ENCODE data around the gene DLGAP4. TPM values are rescaled to one million over a fixed set of nuclear protein-coding genes. Genes with fewer than 3 reads are reported as not detected.

DLGAP4 gene
- total and polyA plus RNA-seq, 2 of the 13 experiments (the other 11 are each of a cell fraction or from before 2014, with no cell fraction given) = 15.2 to 26.7 TPM

DNA sequence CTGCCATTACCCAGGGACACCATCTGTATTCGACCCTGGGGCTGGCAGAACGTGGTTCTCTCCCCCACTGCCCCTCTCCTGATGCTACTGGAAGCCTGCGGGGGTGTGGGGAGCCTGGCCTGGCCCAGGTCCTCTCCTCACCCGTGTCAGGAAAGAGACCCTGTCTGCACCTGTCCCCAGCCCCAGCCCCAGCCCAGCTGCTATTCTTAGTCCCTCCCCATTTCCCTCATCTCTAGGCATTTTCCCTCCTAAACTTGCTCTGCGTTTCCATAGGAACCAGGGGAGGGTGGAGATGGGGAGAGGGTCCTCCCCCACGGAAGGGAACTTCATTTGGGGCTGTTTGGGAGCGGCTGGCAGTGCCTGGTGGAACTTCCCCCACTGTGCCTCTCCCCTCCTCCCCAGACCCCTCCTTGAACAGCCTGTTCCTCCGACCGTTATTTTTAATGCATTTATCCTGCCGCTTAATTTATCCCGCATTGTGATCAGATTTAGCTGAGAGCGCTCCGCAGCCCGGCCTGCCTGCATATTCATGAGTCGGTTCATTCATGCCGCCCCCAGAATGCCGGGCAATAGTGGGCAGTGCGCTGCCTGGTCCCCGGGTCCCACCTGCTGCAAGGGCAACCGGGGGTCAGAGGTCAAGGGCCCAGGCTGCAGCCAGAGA, 31.8 kb upstream of the DLGAP4 start:
- H3K9ac ChIP-seq (ENCODE audit: insufficient read depth, low read depth, low read length) = no peak overlapping the region
- FAIRE-seq (no peak), ATAC-seq (no peak), DNase-seq (ENCODE audit: low spot score) (no peak)
- peaks cover 30% of the 10 kb centered on the region for H3K4me1 ChIP-seq (ENCODE audit: insufficient read depth, low read length)
- in situ Hi-C loops (cut with HindIII; ENCODE audit: extremely low pct_ligation_motif_present, low pct_unique_long_range_greater_than_20kb) = no loop called here
- no peak overlapping the region for H3K27ac ChIP-seq (ENCODE audit: extremely low read length, insufficient read depth, low read length)
- WGBS (ENCODE audit: low lambda C conversion rate) = 47% methylated on average over 20 of the region's 20 CpGs
- H3K4me3 ChIP-seq (replicated peaks in 1 of 3; ENCODE audit: insufficient read depth in 1 of 3, low read depth in 2 of 3, low read length in 3 of 3) = no peak overlapping the region
- no peak overlapping the region for H3K4me2 ChIP-seq (ENCODE audit: low read depth, low read length)
- intact Hi-C loops (cut with micrococcal nuclease; ENCODE audit: unreplicated experiment) = loop anchor here (10.0 kb wide), 1 partner anchor 120 kb away; no protein-coding TSS in a partner anchor
- BruUV-seq (replicated peaks) = no TSS peak
- H3K36me3 ChIP-seq (replicated peaks in 1 of 2; ENCODE audit: control insufficient read depth in 1 of 2, insufficient read depth in 2 of 2, low read length in 2 of 2) = no peaks in the 10 kb centered on the region
- TF ChIP-seq NR2F6 (IDR thresholded peaks at IDR 0.05) = peak; percentile 37; the same call in 1 of the 2 replicates
- no peak for TF ChIP-seq NR2F6 (CRISPR knock-in tag; IDR thresholded peaks at IDR 0.05)
- TF ChIP-seq IKZF4 (CRISPR knock-in tag; IDR thresholded peaks at IDR 0.05; ENCODE audit: borderline replicate concordance, low read depth, not compliant biosample characterization) = no peak
- no peak overlapping the region for H2AFZ ChIP-seq (ENCODE audit: low read length)
- H3K27me3 ChIP-seq (ENCODE audit: control insufficient read depth in 1 of 2, insufficient read depth in 2 of 2, low read length in 2 of 2) = peaks cover 0 to 24% of the 10 kb centered on the region in 2 experiments; a peak in 3 of 5 replicates
- POLR2A ChIA-PET = no interaction called here
- CTCF ChIA-PET (ENCODE audit: low intra/inter-chr PET ratio, low total read pairs) = no interaction called here
- H4K20me1 ChIP-seq (ENCODE audit: insufficient read depth, low read length) = no peaks in the 10 kb centered on the region
- H3K79me2 ChIP-seq (ENCODE audit: insufficient read depth, low read length) = peaks cover 3% of the 10 kb centered on the region
- H3K9me3 ChIP-seq (ENCODE audit: low read length) = no peaks in the 10 kb centered on the region

DNA sequence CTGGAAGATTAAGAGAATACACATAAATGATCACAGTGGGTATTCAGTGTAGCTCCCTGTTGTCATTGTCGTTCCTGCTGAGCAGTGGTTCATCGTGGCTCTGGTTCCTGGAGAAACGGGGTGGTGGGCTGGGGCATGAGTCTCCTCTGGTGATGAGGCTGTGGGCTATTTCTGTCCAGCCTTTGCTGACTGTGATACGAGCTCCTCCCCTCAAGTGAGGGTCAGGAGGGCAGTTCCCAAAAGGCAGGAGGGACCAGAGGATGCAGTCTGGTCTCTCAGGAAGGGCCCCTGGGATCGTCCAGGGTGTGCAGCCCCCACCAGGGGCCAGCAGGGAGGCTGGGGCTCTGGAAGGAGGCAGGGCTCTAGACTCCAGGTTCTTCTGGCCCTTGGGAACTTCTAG, 31.1 kb upstream of the DLGAP4 start:
- 34% methylated on average over 5 of the region's 5 CpGs for WGBS (ENCODE audit: low lambda C conversion rate)
- peaks cover 0 to 24% of the 10 kb centered on the region in 2 experiments; a peak in 3 of 5 replicates for H3K27me3 ChIP-seq (ENCODE audit: control insufficient read depth in 1 of 2, insufficient read depth in 2 of 2, low read length in 2 of 2)
- CTCF ChIA-PET (ENCODE audit: low intra/inter-chr PET ratio, low total read pairs) = no interaction called here

More for the DNA sequence above, 31.1 kb upstream of the DLGAP4 start:
- Histone ChIP-seq H3K9me3 (ENCODE audit: low read length) (no peaks in the 10 kb centered on the region), H3K79me2 (ENCODE audit: insufficient read depth, low read length) (peaks cover 3% of the 10 kb centered on the region), H4K20me1 (ENCODE audit: insufficient read depth, low read length) (no peaks in the 10 kb centered on the region), H2AFZ (ENCODE audit: low read length) (no peak overlapping the region), H3K36me3 (replicated peaks in 1 of 2; ENCODE audit: control insufficient read depth in 1 of 2, insufficient read depth in 2 of 2, low read length in 2 of 2) (peaks cover 0 to 1% of the 10 kb centered on the region in 2 experiments; a peak in 1 of 5 replicates), H3K9ac (ENCODE audit: insufficient read depth, low read depth, low read length) (no peak overlapping the region), H3K4me2 (ENCODE audit: low read depth, low read length) (no peak overlapping the region), H3K4me1 (ENCODE audit: insufficient read depth, low read length) (peaks cover 29% of the 10 kb centered on the region), H3K4me3 (replicated peaks in 1 of 3; ENCODE audit: insufficient read depth in 1 of 3, low read depth in 2 of 3, low read length in 3 of 3) (no peak overlapping the region), H3K27ac (ENCODE audit: extremely low read length, insufficient read depth, low read length) (no peak overlapping the region)
- no TSS peak for BruUV-seq (replicated peaks)
- POLR2A ChIA-PET = no interaction called here
- ATAC-seq = no peak
- DNase-seq (ENCODE audit: low spot score) = no peak
- FAIRE-seq = no peak
- intact Hi-C loops (cut with micrococcal nuclease; ENCODE audit: unreplicated experiment) (loop anchor here (10.0 kb wide), 1 partner anchor 120 kb away; no protein-coding TSS in a partner anchor), in situ Hi-C loops (cut with HindIII; ENCODE audit: extremely low pct_ligation_motif_present, low pct_unique_long_range_greater_than_20kb) (loop anchor here (5.0 kb wide), 1 partner anchor 167 kb away; no protein-coding TSS in a partner anchor)
- TF ChIP-seq ZNF550 (CRISPR knock-in tag; IDR thresholded peaks at IDR 0.05; ENCODE audit: borderline replicate concordance) (0 out of 2 replicates have a peak, but pooled peaks have one; percentile 24), ZNF652 (CRISPR knock-in tag; IDR thresholded peaks at IDR 0.05; ENCODE audit: borderline replicate concordance, low read depth) (no peak)

All from HepG2 (cell line).